A549 (cell line): ENCODE measurements around the gene OR6K2.

ENCODE experiments used
- ELK1 ChIP-seq: fragments of 150-350 bp; IDR thresholded peaks from 2 replicates; pipeline ENCODE4 v1.6.1; 2014; ENCODE audit warnings: low read depth, mild to moderate bottlenecking, low read length
- JUNB ChIP-seq: fragments of >200 bp; sonication (Bioruptor Twin); formaldehyde crosslinking; IDR thresholded peaks from 2 replicates; pipeline ENCODE4 v1.6.1; 2016
- MYC ChIP-seq: IDR thresholded peaks from 2 replicates; pipeline ENCODE4 v1.6.1; 2012; ENCODE audit warnings: mild to moderate bottlenecking, inconsistent platforms, low read length, improper control_type of control experiment, borderline replicate concordance
- POLR2A ChIP-seq: IDR thresholded peaks from 2 replicates; pipeline ENCODE4 v1.6.1; 2012; ENCODE audit warnings: mild to moderate bottlenecking, low read length
- RFX5 ChIP-seq: fragments of 450-650 bp; IDR thresholded peaks from 2 replicates; pipeline ENCODE4 v1.7.1; 2014; ENCODE audit warnings: antibody characterized with exemption, mild to moderate bottlenecking, moderate library complexity
- SMC3 ChIP-seq: fragments of >200 bp; sonication (Bioruptor Twin); formaldehyde crosslinking; IDR thresholded peaks from 3 replicates; pipeline ENCODE4 v1.6.1; 2018; ENCODE audit warnings: inconsistent platforms
- TP53 ChIP-seq: fragments of 250-450 bp; sonication (Bioruptor Pico); IDR thresholded peaks from 2 replicates; pipeline ENCODE4 v1.5.0; 2021; ENCODE audit warnings: mild to moderate bottlenecking, moderate library complexity
- TF ChIP-seq, protein P1 (sequence below): fragments of >200 bp; sonication (Bioruptor Twin); formaldehyde crosslinking; IDR thresholded peaks from 3 replicates; pipeline ENCODE4 v1.6.1; 2016
- TF ChIP-seq, protein P2 (sequence below): fragments of >200 bp; sonication (Bioruptor Twin); formaldehyde crosslinking; IDR thresholded peaks from 3 replicates; pipeline ENCODE4 v1.5.1; 2016

DNA sequence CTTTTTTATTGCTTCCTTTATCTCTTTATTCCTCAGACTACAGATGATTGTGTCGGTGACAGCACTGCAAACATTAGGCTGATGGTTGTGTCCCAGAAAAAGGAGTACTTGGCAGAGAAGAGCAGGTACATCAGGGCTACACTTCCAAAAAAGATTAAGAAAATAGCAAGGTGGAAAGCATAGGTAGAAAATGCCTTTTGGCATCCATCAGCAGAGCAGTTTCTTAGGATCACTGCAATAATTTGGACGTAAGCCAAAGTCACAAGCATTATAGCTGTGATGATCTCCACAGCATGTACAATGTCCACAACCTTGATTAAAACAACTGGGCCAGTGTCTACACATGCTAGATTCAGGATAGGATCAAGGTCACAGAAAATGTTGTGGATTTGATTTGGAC is 5.9 kb downstream of the OR6K2 start:
- TF ChIP-seq, protein P1, sequence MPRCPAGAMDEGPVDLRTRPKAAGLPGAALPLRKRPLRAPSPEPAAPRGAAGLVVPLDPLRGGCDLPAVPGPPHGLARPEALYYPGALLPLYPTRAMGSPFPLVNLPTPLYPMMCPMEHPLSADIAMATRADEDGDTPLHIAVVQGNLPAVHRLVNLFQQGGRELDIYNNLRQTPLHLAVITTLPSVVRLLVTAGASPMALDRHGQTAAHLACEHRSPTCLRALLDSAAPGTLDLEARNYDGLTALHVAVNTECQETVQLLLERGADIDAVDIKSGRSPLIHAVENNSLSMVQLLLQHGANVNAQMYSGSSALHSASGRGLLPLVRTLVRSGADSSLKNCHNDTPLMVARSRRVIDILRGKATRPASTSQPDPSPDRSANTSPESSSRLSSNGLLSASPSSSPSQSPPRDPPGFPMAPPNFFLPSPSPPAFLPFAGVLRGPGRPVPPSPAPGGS: no peak
- TF ChIP-seq MYC (no peak), POLR2A (no peak), JUNB (no peak), TP53 (no peak), RFX5 (no peak), SMC3 (no peak), ELK1 (no peak)
- TF ChIP-seq, protein P2, sequence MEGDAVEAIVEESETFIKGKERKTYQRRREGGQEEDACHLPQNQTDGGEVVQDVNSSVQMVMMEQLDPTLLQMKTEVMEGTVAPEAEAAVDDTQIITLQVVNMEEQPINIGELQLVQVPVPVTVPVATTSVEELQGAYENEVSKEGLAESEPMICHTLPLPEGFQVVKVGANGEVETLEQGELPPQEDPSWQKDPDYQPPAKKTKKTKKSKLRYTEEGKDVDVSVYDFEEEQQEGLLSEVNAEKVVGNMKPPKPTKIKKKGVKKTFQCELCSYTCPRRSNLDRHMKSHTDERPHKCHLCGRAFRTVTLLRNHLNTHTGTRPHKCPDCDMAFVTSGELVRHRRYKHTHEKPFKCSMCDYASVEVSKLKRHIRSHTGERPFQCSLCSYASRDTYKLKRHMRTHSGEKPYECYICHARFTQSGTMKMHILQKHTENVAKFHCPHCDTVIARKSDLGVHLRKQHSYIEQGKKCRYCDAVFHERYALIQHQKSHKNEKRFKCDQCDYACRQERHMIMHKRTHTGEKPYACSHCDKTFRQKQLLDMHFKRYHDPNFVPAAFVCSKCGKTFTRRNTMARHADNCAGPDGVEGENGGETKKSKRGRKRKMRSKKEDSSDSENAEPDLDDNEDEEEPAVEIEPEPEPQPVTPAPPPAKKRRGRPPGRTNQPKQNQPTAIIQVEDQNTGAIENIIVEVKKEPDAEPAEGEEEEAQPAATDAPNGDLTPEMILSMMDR: no peak
